ENCODE results near the gene BMPER. TPM values are rescaled to one million over a fixed set of nuclear protein-coding genes. Genes with fewer than 3 reads are reported as not detected.

BMPER gene
- total RNA-seq, 1 donor from 2014 or later = not detected

- TF ChIP-seq CTCF (IDR thresholded peaks at IDR 0.05) = no peak
- Mint-ChIP-seq H3K27ac (no peak overlapping the region), H3K9me3 (no peaks in the 10 kb centered on the region), H3K4me1 (no peaks in the 10 kb centered on the region), H3K4me3 (no peak overlapping the region), H3K36me3 (ENCODE audit: low read depth) (no peaks in the 10 kb centered on the region), H3K27me3 (peaks cover 3% of the 10 kb centered on the region)
- ATAC-seq (ENCODE audit: low read depth) (no peak), DNase-seq (no peak)
- CTCF ChIA-PET = no interaction called here
- POLR2A ChIA-PET = no interaction called here
- intact Hi-C loops (cut with micrococcal nuclease) = no loop called here
Measured at GRCh38 chr7:34044306-34044643, 138.9 kb downstream of the BMPER start.

GRCh38 chr7:34044734-34045353, 139.5 kb downstream of the BMPER start:
- TF ChIP-seq CTCF (IDR thresholded peaks at IDR 0.05) = no peak
- intact Hi-C loops (cut with micrococcal nuclease) = no loop called here
- CTCF ChIA-PET = no interaction called here
- Mint-ChIP-seq H3K36me3 (ENCODE audit: low read depth) (no peaks in the 10 kb centered on the region), H3K27me3 (peaks cover 3% of the 10 kb centered on the region), H3K27ac (no peak overlapping the region), H3K4me1 (no peaks in the 10 kb centered on the region), H3K4me3 (no peak overlapping the region), H3K9me3 (no peaks in the 10 kb centered on the region)
- DNase-seq (no peak), ATAC-seq (ENCODE audit: low read depth) (no peak)
- POLR2A ChIA-PET = no interaction called here

- H3K36me3 Mint-ChIP-seq (ENCODE audit: low read depth) = no peaks in the 10 kb centered on the region
- H3K27ac Mint-ChIP-seq = no peak overlapping the region
- intact Hi-C loops (cut with micrococcal nuclease) = no loop called here
- no peaks in the 10 kb centered on the region for H3K27me3 Mint-ChIP-seq
- no peaks in the 10 kb centered on the region for H3K9me3 Mint-ChIP-seq
- H3K4me3 Mint-ChIP-seq = no peak overlapping the region
- no peaks in the 10 kb centered on the region for H3K4me1 Mint-ChIP-seq
- POLR2A ChIA-PET = no interaction called here
- ATAC-seq (ENCODE audit: low read depth) = no peak
- no peak for TF ChIP-seq CTCF (IDR thresholded peaks at IDR 0.05)
- no peak for DNase-seq
- CTCF ChIA-PET = no interaction called here
Measured at GRCh38 chr7:34048445-34048844, 143.1 kb downstream of the BMPER start.

GRCh38 chr7:34054075-34054474, 148.7 kb downstream of the BMPER start:
- TF ChIP-seq CTCF (IDR thresholded peaks at IDR 0.05) = no peak
- no peaks in the 10 kb centered on the region for H3K27me3 Mint-ChIP-seq
- intact Hi-C loops (cut with micrococcal nuclease) = no loop called here
- no peak for DNase-seq
- no peak overlapping the region for H3K4me3 Mint-ChIP-seq
- no peaks in the 10 kb centered on the region for H3K4me1 Mint-ChIP-seq
- no peak overlapping the region for H3K27ac Mint-ChIP-seq
- ATAC-seq (ENCODE audit: low read depth) = no peak
- H3K9me3 Mint-ChIP-seq = no peaks in the 10 kb centered on the region
- H3K36me3 Mint-ChIP-seq (ENCODE audit: low read depth) = no peaks in the 10 kb centered on the region
- ChIA-PET CTCF (no interaction called here), POLR2A (no interaction called here)

GRCh38 chr7:34057136-34057535, 151.8 kb downstream of the BMPER start:
- Mint-ChIP-seq H3K27ac (no peak overlapping the region), H3K4me3 (no peak overlapping the region), H3K27me3 (peaks cover 3% of the 10 kb centered on the region), H3K36me3 (ENCODE audit: low read depth) (no peaks in the 10 kb centered on the region), H3K4me1 (no peaks in the 10 kb centered on the region), H3K9me3 (no peaks in the 10 kb centered on the region)
- CTCF ChIA-PET = no interaction called here
- intact Hi-C loops (cut with micrococcal nuclease) = no loop called here
- POLR2A ChIA-PET = no interaction called here
- no peak for TF ChIP-seq CTCF (IDR thresholded peaks at IDR 0.05)
- DNase-seq = no peak
- no peak for ATAC-seq (ENCODE audit: low read depth)

Data from activated B cell treated with CpG ODN at 0.5 μM for 24 hours (primary cell).